Right lobe of liver (tissue), 6 donors: ENCODE results near the gene FAIM2. TPM values are rescaled to one million over a fixed set of nuclear protein-coding genes. Genes with fewer than 3 reads are reported as not detected.

Experiments
- ATAC-seq, 4 donors: fragments of 200-7000 bp; cut with Tn5 transposase; one replicate each; pipeline ENCODE4 v1.9.1; 2020; ENCODE audit warnings: mild to moderate bottlenecking in 4 of 4, moderate library complexity in 4 of 4
- DNase-seq, 3 donors: peaks; one replicate each; pipeline ENCODE4 v3.0.0-alpha.2; 2020
- H3K27ac ChIP-seq, 3 donors: fragments of 200-600 bp; one replicate each; pipeline ENCODE4 v1.8.0; 2022
- H3K27me3 ChIP-seq, 2 donors: fragments of 200-600 bp; one replicate each; pipeline ENCODE4 v1.8.0; 2022
- H3K36me3 ChIP-seq, 4 donors: fragments of 200-600 bp; sonication (generic) in 1 of 4; one replicate each; pipeline versions ENCODE4 v1.5.1 to v1.8.0; 2017 to 2022; ENCODE audit warnings: control low read depth in 1 of 4
- H3K4me1 ChIP-seq, 4 donors: fragments of 200-600 bp; sonication (generic) in 1 of 4; one replicate each; pipeline versions ENCODE4 v1.5.1 to v1.8.0; 2017 to 2022; ENCODE audit warnings: control low read depth in 1 of 4
- H3K4me3 ChIP-seq, 3 donors: fragments of 200-600 bp; one replicate each; pipeline ENCODE4 v1.8.0; 2022
- H3K9me3 ChIP-seq, 4 donors: fragments of 200-600 bp; sonication (generic) in 1 of 4; one replicate each; pipeline versions ENCODE4 v1.5.1 to v1.8.0; 2017 to 2022; ENCODE audit warnings: control low read depth in 1 of 4
- CTCF ChIP-seq, 4 donors: fragments of 200-600 bp in 3 of 4; fragments of 450-650 bp in 1 of 4; IDR thresholded peaks; one replicate each; pipeline versions ENCODE4 v1.5.1 to v1.8.0; 2016 to 2022; ENCODE audit warnings: antibody characterized with exemption in 4 of 4, mild to moderate bottlenecking in 2 of 4
- POLR2A ChIP-seq: fragments of 450-650 bp; IDR thresholded peaks from one replicate; pipeline ENCODE4 v1.6.1; 2017; ENCODE audit warnings: antibody characterized with exemption, mild to moderate bottlenecking
- WGBS: methylation state at CpG from one replicate; pipeline ENCODE4 v1.1.6; 2018; ENCODE audit warnings: low coverage, low lambda C conversion rate; ENCODE audit not compliant: insufficient coverage; ENCODE audit errors: missing lambda C conversion rate; 5-methylcytosine and 5-hydroxymethylcytosine counted together
- intact Hi-C, 2 donors: fragments of 100-400 bp; cut with DNase I; formaldehyde crosslinking; loops; one replicate each; pipeline versions ENCODE4 v1.11.2 to v1.14.1; 2022
- total RNA-seq, 6 experiments: library from RNA; depleted of rRNA in 2 of 6; stranded (reverse); fragments of >200 nt in 2 of 6; fragmentation: NEBNext Ultra II Directional in 3 of 6; extraction: Animal tissue kit (Norgen Biotek cat#: 25700) in 3 of 6; gene quantifications; one replicate each; pipeline versions ENCODE4 v1.1.0 to v1.2.4, GENCODE V29; 2016 to 2023
- donor health status: DM: no; HTN: yes; CAD: no.
- donor health status: DM: no; HTN: no; CAD: no.
- donor health status: DM: no; HTN: no; CAD: no.
- donor health status: DM: no; HTN: yes; CAD: no.
- donor health status: DM: no; HTN: yes; CAD: no.

Gene FAIM2
- total RNA-seq, 6 experiments from 2014 or later = 0.16 TPM; not detected in 5

DNA sequence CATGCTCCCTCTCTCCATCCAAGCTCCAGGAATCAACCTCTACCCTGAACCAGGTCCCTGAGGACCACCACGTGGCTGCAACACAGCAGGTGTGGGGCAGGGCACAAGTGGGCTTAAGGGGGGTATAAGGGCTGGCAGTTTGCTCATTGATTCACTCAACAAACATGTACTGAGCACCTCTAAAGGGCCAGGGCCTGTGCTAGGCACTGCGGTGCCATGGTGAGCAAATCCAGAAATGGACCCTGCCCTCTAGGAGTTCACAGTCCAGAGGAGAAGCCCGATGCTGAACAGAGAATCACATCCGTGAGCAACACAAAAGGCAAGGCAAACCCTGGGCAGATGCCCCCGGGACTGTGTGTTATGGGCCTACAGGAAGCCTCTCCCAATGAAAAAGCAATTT, 40.3 kb upstream of the FAIM2 start:
- ATAC-seq (peak in 2 of 4 donors; percentile 28 to 36), DNase-seq (peak in 1 of 3 donors; percentile 37)
- Histone ChIP-seq H3K4me3 (no peak overlapping the region), H3K9me3 (no peaks in the 10 kb centered on the region), H3K36me3 (no peaks in the 10 kb centered on the region), H3K27ac (no peak overlapping the region), H3K4me1 (peaks cover 0 to 7% (median 0%) of the 10 kb centered on the region in 4 donors), H3K27me3 (no peaks in the 10 kb centered on the region)
- TF ChIP-seq POLR2A (no peak), CTCF (IDR thresholded peaks at IDR 0.05) (no peak)
- WGBS = 49% methylated on average over 4 of the region's 5 CpGs
- intact Hi-C loops = no loop called here

DNA sequence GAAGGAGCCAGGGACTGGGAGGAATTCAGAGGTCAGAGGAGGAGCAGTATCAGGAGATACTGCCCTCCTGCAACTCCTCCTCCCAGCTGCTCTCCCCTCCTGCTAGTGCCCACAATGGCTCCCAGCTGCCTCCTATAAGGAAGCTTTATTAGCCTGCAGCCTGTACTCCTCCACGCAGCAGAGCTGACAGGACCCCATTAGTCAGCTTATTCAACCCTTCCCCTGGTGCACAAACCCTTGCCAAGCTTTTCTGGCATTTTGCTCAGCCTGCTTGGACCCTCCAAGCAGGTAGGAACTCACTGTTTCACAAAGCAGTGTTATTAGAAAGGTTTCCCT, 39.9 kb upstream of the FAIM2 start:
- no peak for DNase-seq
- TF ChIP-seq CTCF (IDR thresholded peaks at IDR 0.05) = no peak
- TF ChIP-seq POLR2A = no peak
- H3K9me3 ChIP-seq = no peaks in the 10 kb centered on the region
- 100% methylated on average over 1 of the region's 1 CpG for WGBS
- ATAC-seq = no peak
- peaks cover 0 to 7% (median 0%) of the 10 kb centered on the region in 4 donors for H3K4me1 ChIP-seq
- H3K27ac ChIP-seq = no peak overlapping the region
- no peak overlapping the region for H3K4me3 ChIP-seq
- no peaks in the 10 kb centered on the region for H3K36me3 ChIP-seq
- intact Hi-C loops = no loop called here
- H3K27me3 ChIP-seq = no peaks in the 10 kb centered on the region

- 33% methylated on average over 1 of the region's 14 CpGs for WGBS
- H3K4me1 ChIP-seq = peaks cover 0 to 7% (median 0%) of the 10 kb centered on the region in 4 donors
- no peaks in the 10 kb centered on the region for H3K9me3 ChIP-seq
- no peak for DNase-seq
- TF ChIP-seq POLR2A (no peak), CTCF (IDR thresholded peaks at IDR 0.05) (no peak)
- intact Hi-C loops = no loop called here
- ATAC-seq = no peak
- H3K27ac ChIP-seq = no peak overlapping the region
- no peaks in the 10 kb centered on the region for H3K36me3 ChIP-seq
- no peak overlapping the region for H3K4me3 ChIP-seq
- H3K27me3 ChIP-seq = no peaks in the 10 kb centered on the region
Observed at GRCh38 chr12:49942921-49943624, 39.4 kb upstream of the FAIM2 start.

DNA sequence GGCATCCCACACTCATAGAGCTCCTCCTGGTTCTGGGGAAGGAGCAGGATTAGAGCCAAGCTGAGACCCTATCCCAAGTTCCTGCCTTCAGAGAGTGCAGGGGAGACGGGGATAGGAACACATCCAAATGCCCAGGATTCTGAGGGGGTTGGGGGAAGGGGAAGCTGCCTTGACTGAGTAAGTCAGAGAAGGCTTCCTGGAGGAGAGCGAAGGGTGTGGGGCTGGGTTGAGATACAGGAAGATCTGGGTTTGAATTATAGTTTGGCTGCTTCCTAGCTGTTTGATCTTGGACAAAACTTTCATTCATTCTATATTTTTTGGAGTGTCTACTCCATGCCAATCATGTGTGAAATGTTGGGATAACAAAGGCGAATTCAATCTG, 38.8 kb upstream of the FAIM2 start:
- Histone ChIP-seq H3K36me3 (no peaks in the 10 kb centered on the region), H3K4me1 (peaks cover 0 to 7% (median 0%) of the 10 kb centered on the region in 4 donors), H3K4me3 (no peak overlapping the region), H3K27ac (no peak overlapping the region), H3K9me3 (no peaks in the 10 kb centered on the region), H3K27me3 (no peaks in the 10 kb centered on the region)
- WGBS = 100% methylated on average over 3 of the region's 3 CpGs
- intact Hi-C loops = no loop called here
- DNase-seq (no peak), ATAC-seq (no peak)
- no peak for TF ChIP-seq CTCF (IDR thresholded peaks at IDR 0.05)
